ENCODE data around the gene PADI4.

Gene PADI4

DNA sequence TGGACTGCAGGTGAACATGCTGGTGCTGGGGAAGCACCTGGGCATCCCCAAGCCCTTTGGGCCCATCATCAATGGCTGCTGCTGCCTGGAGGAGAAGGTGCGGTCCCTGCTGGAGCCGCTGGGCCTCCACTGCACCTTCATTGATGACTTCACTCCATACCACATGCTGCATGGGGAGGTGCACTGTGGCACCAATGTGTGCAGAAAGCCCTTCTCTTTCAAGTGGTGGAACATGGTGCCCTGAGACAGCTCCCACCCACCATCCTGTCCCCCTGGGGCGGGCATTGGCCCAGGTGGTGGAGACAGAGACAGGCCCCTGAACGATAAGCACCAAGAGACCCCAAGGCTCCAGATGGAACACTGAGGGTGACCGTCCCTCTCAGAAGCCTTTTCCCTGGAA, 25.2 kb upstream of the PADI4 start:
- ATAC-seq, result no peak

DNA sequence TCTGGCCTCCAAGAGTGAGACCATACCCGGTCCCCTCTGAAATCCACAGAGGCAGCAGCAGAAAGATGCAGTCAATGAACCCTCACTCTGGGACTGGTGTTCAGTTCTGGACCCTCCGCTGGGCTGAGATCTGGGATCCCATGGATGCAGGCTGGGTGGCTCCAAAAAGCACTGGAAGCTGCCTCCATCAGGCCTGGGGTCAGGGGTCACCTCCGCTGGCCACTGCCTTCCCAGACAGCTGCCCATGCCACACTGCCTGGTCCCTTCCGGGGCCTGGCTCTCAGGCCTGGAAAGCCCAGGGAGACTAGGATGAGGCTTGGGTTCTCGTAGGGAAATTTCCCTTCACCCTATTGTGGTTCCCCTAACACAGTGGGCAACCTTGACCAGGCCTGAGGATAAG, 21.4 kb upstream of the PADI4 start:
- no peak for ATAC-seq

DNA sequence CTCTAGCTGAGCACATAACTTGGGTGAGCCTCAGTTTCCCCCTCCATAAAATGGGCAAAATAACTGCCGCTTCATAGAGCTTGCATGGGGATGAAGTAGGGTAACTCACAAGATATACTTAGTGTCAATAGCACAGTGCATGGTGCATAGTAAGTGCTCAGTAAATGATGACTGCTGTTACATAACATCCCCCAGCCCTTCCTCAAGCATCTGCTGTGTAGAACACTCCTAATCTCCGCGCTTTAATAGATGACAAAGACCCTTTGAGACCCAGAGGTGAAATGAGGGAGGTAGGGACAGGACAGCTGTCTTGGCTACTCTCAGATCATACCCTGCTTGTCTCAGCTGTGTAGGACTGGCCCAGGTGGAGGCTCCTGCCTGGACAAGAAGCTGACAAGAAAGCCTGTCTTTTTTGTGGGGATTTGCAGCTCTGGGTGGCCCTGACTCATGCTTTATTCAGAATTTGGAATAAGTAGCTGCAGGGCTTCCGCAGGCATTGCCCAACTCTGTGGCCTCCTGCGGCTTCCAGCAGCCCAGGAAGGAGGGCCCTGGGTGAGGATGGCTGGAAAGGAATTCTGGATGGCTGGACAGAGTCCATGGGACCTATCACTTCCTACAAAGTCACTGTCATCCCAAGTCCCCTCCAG, 20.7 kb upstream of the PADI4 start:
- ATAC-seq, result no peak

DNA sequence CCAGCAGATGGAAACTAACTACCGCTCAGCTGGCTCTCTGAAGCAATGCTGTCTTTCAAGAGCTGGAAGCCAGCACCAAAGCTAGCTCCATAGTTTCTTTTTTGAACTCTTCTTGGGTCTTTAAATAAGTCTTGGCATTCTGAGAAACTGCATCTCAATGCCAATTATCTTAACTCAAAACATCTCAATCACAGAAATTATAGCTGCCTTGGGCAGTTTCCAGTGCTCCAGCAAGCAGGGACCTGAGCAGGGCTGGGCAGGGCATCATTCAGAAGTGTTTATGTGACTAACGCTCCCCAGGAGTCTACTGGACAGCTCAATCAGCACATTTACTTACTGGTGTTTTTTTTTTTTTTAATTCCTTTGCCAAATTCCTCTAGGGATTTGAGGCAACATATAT, 18.3 kb upstream of the PADI4 start:
- ATAC-seq, result no peak

DNA sequence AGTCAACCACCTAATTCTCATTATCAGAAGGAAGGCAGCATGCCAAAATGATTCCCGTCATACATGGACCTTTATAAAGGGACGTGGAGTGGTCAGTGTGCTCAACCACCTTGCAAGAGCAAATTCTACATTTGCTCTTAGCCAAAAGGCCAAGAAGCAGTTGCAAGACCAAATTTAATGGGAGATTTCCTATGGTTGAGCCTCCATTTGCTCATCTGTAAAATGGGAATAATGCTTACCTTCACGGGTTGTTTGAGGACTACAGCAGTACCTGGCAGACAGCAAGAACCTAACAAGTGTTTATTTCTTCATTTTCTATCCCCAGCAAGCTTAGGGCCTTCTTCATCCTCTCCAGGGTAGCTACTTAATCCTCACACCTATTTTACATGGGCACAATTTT, 17.4 kb upstream of the PADI4 start:
- no peak for ATAC-seq

DNA sequence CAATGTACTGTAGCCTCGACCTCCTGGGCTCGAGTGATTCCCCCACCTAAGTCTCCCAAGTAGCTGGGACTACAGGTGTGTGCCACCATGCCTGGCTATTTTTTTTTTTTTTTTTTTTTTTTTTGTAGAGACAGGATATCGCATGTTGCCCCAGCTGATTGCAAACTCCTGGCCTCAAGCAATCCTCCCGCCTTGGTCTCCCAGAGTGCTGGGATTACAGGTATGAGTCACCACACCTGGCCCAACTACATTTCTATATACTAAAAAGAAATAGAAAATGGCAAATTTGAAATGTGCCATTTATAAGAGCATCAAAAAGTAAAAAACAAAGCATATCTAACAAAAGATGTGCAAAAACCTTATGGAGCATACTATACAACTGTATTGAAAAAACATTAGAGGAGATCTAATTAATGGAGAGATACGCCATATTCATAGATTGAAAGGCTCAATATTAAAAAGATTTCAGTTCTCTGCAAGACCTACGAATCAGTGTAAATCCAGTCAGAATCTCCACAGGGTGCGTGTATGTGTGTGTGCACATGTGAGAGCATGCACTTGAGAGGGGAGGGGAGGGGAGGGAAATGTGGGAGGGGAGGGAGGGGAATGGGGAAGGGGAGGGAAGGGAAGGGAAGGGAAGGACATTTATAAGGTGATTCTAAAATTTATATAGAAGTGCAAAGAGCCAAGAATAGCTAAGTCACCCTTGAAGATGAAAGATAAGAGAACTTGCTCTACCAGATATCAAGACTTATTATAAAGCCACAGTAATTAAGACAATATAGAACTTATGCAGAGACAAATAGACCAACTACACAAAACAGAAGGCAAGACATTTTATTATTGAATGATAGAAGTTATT, 15.5 kb upstream of the PADI4 start:
- no peak for ATAC-seq

DNA sequence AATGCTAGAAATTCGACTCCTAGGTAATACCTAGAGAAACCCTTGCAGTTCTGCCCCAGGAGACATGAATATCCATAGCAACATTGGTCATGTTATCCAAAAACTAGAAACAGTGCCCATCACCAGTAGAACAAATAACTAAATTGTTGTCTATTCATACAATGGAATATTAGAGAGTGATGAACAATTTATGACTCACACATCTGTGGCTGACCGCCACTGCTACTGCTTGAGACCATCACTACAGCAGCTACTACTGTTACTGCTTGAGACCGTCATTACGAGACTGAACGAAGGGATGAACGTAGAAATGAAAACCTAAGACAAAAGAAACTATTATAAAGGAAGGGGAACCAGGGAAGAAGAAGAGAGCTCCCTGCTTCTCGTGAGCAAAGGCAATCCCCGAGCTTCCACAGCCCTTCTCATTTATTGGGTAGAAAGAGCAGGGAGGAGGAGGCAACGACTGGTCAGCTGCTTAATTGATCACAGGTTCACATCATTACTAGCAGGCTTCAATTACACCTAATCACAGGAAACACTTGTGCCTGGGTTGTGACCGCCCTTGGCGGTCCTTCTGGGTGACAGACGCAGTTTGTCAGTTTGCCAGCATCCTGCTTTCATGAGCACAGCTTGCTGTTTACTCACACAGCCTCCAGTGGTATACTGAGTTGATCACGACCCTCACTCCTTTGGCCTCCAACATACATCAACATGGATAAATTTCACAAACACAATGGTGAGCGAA, 14.1 kb upstream of the PADI4 start:
- no peak for ATAC-seq

DNA sequence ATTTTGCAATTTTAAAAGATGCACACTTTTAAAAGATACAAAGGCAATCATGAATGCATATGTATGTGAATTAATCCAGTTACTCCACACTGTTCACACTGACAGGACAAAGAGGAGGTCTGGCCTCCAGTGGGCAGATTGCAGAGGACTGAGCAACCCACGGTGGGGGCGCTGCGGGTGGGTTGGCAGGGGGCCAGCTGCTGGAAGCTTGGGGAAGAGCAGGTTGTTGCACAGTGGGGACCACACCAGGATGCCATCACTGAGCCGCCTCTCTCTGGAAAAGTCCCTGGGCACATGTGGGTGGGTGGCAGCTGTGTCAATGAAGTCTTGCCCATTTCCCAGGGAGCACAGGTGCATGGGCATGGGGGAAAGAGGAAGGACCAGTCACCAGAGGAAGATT, 12.7 kb upstream of the PADI4 start:
- no peak for ATAC-seq

DNA sequence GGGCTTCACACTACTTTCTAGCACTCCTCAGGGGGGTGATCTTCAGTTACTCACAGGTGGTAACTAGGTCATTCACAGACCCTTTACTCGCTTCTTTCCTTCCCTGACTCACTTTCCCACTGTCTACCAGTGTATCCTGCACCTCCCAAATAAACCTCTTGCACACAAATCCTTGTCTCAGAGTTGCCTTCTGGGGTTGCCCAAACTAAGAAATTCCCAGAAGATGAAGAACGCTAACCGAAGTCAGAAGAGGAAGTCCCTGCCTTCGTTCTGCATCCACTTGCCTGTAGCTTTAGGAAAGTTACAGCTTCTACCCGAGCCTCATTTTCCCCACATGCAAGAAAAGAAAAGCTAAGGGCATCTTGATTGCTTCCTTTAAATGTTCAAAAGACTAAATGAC, 11.9 kb upstream of the PADI4 start:
- ATAC-seq, result no peak

DNA sequence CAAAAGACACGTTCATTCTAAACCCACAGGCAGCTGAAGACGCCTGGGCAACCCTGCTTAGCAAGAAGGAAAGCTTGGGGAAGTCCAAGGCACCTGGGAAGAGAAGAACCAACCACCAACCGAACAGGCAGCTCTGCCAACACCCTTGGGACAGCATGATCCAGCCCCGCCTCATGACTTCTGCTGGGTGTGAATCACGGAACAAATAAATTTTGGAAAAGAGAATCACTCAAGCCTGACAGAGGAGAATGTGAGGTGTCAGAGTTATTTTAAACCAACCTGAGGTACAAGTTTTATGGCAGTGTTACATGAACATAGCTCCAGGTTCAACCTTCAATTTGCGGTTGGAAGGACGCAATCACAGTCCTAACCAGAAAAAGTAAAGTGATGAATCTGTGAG, 10.0 kb upstream of the PADI4 start:
- ATAC-seq, result no peak

DNA sequence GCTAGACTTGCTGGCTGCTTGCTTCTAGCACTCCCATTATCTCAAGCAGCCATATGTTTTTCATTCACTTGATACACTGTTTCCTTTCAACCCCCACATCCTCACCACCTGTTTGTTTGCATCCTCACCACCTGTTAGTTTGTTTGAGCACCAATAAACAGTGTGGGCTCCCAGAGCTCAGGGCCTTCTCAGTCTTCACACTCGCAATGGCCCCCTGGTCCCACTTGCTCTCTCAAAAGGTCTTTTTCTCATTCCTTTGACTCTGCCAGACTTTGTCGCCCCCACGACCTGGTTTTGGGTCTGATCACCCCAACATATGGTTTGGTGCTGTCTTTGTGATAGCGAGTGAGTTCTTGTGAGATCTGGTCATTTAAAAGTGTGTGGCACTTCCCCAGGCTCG, 6.2 kb upstream of the PADI4 start:
- no peak for ATAC-seq

DNA sequence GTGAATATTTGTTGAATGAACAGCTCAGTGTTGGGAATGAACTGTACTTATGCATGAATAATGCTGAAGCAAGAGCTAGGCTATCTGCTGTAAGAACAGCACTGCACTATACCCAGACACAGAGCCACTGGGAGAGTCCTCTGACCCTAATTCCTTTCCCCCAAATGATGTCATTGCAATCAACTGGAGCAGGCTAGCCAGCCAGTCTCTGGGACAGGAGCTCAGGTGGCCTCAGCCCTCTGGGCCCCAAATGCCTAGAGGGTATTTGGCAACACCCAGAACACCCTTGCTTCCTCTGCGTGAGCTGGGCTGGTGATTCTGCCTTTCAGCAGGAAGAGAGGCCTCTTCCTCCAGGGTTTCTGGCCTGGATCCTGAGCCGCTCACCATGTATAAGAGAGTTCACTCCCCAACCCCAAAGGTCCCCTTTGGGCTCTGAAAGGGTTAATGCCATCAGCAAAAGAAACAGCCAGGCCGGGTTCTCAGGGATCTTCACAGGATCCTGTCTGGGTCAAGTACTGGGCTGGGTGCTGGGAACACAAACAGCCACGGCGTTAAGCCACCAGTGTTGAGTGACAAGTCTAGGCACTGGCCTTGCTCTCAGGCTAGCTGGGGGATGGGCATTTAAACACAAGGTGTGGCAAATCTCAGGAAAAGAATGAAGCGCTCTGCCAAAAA, 3.7 kb upstream of the PADI4 start:
- no peak for ATAC-seq

DNA sequence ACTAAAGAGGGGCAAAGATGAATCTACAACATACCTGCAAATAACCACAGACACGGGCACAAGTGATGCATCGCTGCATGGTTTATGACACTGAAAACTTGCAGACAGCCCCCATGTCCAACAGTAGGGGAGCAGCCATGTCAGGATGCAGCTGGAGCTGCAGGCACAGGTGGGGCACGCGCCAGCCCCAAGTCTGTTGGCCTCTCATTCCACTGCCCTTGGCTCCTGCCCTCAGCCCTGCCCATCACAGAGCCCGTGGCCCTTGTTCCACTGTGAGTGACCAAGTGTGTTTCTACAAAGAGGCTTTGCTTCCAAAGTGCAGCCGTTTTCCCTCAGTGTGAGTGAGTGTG, 3.2 kb upstream of the PADI4 start:
- ATAC-seq, result no peak

DNA sequence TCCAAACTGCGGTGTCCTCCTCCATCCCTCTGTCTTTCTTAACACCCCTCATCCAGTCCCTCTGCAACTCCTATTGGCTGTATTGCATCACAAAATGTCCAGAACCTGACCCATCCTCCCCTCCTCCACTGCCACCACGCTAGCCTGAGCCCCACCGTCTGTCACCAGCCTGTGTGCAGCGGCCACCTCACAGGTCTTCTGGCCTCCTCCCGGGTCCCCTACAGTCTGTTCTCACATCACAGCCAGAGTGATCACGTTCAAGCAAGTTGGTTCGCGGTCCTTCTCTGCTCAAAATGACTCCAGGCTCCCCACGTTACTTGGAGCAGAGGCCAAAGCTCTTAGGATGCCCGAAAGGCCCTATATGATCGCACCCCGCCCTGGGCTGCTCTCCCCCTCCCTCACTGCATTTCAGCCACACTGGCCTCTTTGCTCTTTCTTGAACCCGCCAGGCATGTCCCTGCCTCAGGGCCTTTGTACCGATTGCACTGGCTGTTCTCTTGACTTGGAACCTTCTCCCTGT, 2.4 kb upstream of the PADI4 start:
- ATAC-seq, result no peak

DNA sequence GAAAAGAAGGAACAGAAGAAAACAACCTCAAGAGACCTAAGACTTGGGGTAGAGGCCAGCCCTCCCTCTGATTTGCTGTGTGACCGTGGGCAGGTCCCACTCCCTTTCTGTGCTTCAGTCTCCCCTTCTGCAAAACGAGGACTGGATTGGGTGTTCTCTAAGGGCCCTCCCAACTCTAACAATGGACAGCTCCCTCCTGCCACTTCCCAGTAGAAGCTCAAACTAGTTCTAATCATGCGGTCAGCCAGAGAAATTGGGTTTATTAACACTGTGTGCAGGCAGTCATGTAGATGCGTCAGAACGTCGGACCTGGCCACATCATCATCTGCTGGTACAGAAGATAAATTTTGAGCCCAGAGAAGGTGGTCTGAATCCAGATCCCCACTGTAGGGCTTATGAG, 1.6 kb upstream of the PADI4 start:
- no peak for ATAC-seq

DNA sequence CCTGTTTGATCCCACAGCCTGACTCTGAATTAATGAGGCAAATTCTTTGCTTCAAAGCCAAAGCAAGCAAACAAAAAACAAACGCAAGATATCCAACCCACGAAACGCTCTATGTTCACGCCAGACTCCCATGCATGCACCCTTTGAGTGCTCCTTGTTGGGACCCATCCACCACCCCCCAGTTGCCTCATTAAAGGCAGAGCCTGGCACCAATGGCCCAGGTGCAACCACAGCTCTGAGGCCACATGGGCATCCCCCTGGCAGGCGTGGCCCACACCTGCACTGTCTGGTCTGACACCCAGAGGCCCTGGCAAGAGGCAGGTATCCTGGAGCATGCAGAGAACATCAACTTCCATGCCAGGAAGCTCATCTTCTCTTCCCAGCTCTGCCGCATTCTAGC, 1.1 kb upstream of the PADI4 start:
- no peak for ATAC-seq

DNA sequence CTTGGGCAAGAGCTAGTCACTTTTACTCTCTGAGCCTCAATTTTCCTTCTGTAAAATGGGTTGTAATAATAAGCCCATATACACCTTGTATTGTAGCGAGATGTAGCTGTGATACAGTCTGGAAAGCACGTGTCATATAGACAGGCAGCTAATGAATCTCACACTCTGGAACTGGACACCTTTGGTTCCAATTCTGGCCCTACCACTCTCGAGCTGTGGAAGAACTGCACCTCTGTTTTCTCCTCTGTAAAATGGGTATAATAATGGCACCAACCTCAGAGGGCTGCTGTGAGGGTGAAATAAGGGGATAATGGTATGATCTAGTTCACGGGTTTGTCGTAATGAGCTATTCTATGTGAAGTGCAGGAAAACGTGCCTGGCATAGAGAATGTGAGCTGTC, 668 bp upstream of the PADI4 start:
- no peak for ATAC-seq

DNA sequence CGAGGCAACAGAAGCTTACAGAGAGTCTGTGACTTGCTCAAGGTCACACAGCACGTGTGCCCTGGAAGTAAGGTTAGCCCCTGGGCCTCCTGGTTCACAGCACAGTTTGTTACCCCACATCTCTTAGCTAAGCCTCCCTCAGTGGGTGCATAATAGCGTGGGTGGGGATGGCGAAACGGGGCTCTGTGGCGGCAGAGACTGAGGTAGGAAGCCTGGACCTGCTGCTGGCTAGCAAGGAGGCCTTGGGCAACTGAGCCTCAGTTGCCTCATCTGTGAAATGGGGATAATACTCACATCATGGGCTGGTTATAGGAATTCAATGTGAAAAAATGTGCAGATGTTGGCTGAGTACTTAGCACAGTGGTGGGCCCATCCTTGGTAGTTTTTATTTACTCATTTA, 596 bp downstream of the PADI4 start:
- no peak for ATAC-seq

DNA sequence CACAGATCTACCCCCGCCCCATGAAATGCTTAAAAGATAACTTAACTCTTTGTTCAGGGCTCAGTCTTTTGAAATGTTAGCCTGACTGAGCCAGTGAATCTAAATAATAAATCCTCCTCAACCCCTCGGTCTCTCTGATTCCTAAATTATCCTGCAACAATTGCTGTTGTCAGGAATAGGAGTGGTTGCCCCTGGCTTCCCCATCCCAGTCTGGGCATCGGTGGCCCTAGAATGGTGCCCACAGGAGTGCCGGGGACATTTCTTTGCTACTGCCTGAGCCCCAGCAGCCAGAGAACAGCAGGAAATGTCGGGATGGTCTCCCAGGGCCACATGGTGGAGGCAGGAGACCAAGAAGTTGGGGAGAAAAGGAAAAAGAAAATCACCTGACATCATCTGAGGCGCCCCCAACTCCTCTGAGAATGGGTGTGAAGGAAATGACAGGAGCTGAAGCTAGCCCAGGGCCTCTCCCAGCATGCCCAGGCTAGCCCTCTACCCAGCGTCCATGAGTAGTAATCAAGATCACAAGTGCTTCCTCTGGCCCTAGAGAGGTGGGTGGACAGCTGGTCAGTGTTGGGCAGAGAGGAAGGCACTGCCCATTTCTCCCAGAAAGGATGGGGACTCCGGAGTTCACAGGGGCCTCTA, 1.6 kb downstream of the PADI4 start:
- ATAC-seq, result no peak

DNA sequence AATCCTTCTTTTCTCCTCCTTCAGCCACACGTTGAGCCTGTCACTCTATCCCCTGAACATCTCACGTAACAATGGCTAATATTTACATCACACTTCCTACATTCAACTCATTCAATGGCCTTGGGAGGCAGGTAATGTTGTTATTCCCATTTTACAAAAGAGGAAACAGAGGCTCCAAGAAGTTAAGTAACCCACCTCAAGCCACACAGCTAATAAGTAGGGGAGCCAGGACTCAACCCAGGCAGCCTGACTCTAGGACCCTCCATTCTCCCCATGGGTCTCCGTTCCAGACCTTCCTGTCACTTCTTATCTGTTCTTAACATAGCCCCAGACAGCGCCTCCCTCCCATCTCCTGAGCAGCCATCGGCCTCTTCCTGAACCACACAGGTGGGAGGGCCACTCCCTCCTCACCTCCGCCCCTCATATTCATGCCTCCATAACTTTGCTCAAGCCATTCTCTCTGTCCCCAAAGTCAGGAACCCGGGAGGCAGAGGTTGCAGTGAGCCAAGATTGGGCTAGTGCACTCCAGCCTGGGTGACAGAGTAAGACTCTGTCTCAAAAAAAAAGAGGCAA, 2.2 kb downstream of the PADI4 start:
- no peak for ATAC-seq

DNA sequence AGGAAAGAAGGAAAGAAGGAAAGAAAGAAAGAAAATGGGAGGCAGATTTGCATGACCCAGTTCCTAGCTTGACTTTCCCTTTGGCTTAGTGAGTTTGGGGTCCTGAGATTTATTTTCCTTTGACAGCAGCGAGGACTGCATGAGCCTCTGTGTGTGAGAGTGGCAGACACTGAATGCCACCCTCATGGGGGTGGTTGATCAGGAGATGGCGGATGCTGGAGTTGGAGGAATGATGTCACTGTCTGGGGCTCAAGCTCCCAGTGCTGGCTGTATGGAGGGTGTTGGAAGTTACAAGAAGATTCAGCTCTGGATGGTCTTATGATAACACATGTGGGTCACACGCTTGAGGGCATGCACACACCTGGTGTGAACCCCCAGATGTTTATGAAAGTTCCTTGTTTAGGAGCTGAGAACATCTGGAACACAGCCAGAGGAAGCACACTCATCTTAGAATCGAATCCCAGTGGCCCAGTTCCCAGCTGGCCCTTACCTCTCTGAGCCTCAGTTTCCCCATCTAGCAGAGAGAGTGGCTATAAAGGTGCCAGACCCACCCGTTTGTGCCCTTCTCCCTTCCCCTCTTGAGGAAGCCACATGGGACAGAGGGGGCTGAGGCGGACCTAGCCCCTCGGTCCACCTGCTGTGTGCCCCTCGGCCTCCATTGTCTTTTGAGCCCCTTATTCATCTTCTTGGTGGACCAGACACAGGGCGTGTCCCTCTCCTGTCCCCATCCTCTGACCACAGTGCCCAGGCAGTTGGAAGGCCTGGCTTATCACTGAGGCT, 5.7 kb downstream of the PADI4 start:
- no peak for ATAC-seq
